Fibroblast of lung (primary cell): ENCODE measurements around the gene PLGLB2. TPM values are rescaled to one million over a fixed set of nuclear protein-coding genes. Genes with fewer than 3 reads are reported as not detected.
"Not testable (repeated sequence)": the region's sequence is repeated elsewhere in the genome, so short reads cannot be mapped to it uniquely, and the experiment has no call there.

Source experiments
- DNase-seq, 2 donors: peaks; one replicate each; pipeline versions ENCODE4 v3.0.0 to v3.0.0-alpha.2; 2010; ENCODE audit warnings: low read depth in 2 of 2
- H2AFZ ChIP-seq: 2 replicates; pipeline ENCODE4 v1.5.1; 2012; ENCODE audit warnings: low read length, control low read depth, inconsistent platforms
- H3K27ac ChIP-seq: 2 replicates; pipeline ENCODE4 v1.5.1; 2011; ENCODE audit warnings: low read length, control low read depth; ENCODE audit not compliant: insufficient read depth
- H3K27me3 ChIP-seq: 2 replicates; pipeline ENCODE4 v1.5.1; 2011; ENCODE audit warnings: mild to moderate bottlenecking, low read length; ENCODE audit not compliant: control insufficient read depth, insufficient read depth
- H3K36me3 ChIP-seq: 2 replicates; pipeline ENCODE4 v1.5.1; 2011; ENCODE audit warnings: low read length; ENCODE audit not compliant: control insufficient read depth, insufficient read depth
- H3K4me1 ChIP-seq: 2 replicates; pipeline ENCODE4 v1.5.1; 2011; ENCODE audit warnings: low read length; ENCODE audit not compliant: control insufficient read depth, insufficient read depth; ENCODE audit errors: extremely low read depth
- H3K4me2 ChIP-seq: 2 replicates; pipeline ENCODE4 v1.5.1; 2011; ENCODE audit warnings: low read length, control low read depth; ENCODE audit not compliant: insufficient read depth; ENCODE audit errors: extremely low read depth
- H3K4me3 ChIP-seq, 4 experiments: fragments of 200-600 bp in 1 of 4; sonication (generic) in 1 of 4; replicated peaks in 1 of 4; 2 replicates each; pipeline ENCODE4 v1.5.1; 2011 to 2016; ENCODE audit warnings: low read length in 4 of 4, low read depth in 3 of 4, mild to moderate bottlenecking in 3 of 4, control low read depth in 2 of 4, inconsistent platforms in 1 of 4, mixed read lengths in 1 of 4; ENCODE audit not compliant: insufficient read depth in 1 of 4; ENCODE audit errors: control extremely low read depth in 1 of 4
- H3K79me2 ChIP-seq: 2 replicates; pipeline ENCODE4 v1.5.1; 2012; ENCODE audit warnings: mild to moderate bottlenecking, low read length, inconsistent platforms; ENCODE audit not compliant: control insufficient read depth, insufficient read depth
- H3K9ac ChIP-seq: 2 replicates; pipeline ENCODE4 v1.5.1; 2011; ENCODE audit warnings: mild to moderate bottlenecking, low read length, control low read depth; ENCODE audit not compliant: insufficient read depth
- H3K9me3 ChIP-seq: 2 replicates; pipeline ENCODE4 v1.5.1; 2012; ENCODE audit warnings: low read depth, low read length; ENCODE audit not compliant: control insufficient read depth, insufficient read depth
- H4K20me1 ChIP-seq: 2 replicates; pipeline ENCODE4 v1.5.1; 2011; ENCODE audit warnings: low read length; ENCODE audit not compliant: control insufficient read depth, insufficient read depth; ENCODE audit errors: extremely low read depth
- polyA plus RNA-seq, 2 donors: library from polyadenylated mRNA; depleted of rRNA in 1 of 2; stranded (reverse) in 1 of 2; unstranded in 1 of 2; fragments of >200 nt; gene quantifications; 2 replicates each; pipeline ENCODE4 v1.2.1, GENCODE V29; 2011 to 2012; ENCODE audit warnings: missing spikeins in 1 of 2
- total RNA-seq: library from RNA; depleted of rRNA; stranded (reverse); fragments of >200 nt; gene quantifications from 2 replicates; pipeline ENCODE4 v1.2.1, GENCODE V29; 2014

The PLGLB2 gene
- total and polyA plus RNA-seq, 2 donors (not counting 1 experiment from before 2014, with no cell fraction given): 1.7 to 1.9 TPM

DNA sequence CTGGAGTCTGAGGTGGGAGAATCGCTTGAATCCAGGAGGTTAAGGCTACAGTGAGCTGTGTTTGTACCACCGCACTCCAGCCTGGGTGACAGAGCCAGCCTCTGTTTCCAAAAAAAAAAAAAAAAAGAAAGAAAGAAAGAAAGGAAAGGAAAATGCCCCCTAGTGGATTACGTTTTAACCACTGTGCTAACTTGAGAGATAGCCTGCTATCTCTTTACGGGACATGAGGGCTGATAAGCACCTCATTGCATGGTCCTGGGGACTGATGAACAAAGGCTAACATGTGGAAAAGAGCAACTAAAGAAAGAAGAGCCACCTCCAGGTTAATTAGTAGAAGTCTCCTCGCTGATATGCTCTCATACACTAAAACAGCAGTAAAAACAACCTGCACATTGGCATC is 4.2 kb upstream of the PLGLB2 start:
- H3K9ac ChIP-seq, H3K36me3 ChIP-seq, H3K27ac ChIP-seq, H2AFZ ChIP-seq, H3K79me2 ChIP-seq, DNase-seq, H3K27me3 ChIP-seq, H3K4me2 ChIP-seq, H3K9me3 ChIP-seq, H4K20me1 ChIP-seq, H3K4me1 ChIP-seq, H3K4me3 ChIP-seq: not testable (repeated sequence)

DNA sequence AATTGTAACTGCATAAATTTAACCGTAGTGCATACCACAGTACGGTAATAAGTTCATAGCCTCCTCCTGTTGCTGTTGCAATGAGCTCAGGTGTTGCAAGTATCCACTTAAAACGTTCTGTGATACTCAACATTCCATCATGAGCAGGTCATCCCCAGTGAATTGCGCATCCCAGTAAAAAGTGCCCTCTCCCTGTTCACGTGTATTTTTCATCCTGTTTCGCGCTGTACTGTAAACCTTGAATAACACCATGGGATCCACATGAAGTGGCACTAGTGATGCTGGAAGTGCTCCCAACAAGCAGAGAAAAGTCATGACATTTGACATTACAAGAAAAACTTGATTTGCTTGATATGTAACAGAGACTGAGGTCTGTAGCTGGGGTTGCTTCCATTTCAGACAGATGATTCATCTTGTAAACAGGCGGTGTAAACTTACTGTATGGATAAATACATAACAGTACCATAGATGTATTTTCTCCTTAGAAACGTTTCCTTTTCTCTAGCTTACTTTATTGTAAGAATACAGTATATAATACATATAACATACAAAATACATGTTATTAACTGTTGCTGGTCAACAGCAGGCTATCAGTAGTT is 2.4 kb upstream of the PLGLB2 start:
- H3K4me3 ChIP-seq: not testable (repeated sequence)

DNA sequence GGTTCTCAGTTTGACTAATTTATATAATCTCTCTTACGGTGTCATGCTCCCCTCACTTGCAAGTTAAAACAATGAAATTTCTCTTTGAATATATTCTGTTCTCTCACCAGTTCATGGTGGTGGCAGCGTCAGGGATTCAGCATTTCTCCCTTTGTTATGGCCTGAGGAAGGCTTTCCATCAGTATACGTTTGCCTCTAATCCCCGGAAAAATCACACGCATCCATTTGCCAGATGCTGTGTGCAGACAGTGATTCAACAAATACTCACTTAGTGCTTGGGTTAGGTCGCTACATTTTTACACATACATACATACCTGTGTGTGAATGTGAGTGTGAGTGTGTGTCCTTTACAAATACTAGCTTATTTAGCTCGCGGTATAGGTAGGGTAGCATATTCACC is 637 bp downstream of the PLGLB2 start:
- H3K4me2 ChIP-seq, H3K36me3 ChIP-seq, H3K9ac ChIP-seq, DNase-seq, H4K20me1 ChIP-seq, H2AFZ ChIP-seq, H3K27me3 ChIP-seq, H3K4me3 ChIP-seq, H3K4me1 ChIP-seq, H3K9me3 ChIP-seq, H3K79me2 ChIP-seq, H3K27ac ChIP-seq: not testable (repeated sequence)

More for the DNA sequence above, 2.4 kb upstream of the PLGLB2 start:
- H3K9ac ChIP-seq, H4K20me1 ChIP-seq, H3K27ac ChIP-seq, H2AFZ ChIP-seq, H3K79me2 ChIP-seq, H3K9me3 ChIP-seq, H3K4me2 ChIP-seq, DNase-seq, H3K27me3 ChIP-seq, H3K4me1 ChIP-seq, H3K36me3 ChIP-seq: not testable (repeated sequence)

DNA sequence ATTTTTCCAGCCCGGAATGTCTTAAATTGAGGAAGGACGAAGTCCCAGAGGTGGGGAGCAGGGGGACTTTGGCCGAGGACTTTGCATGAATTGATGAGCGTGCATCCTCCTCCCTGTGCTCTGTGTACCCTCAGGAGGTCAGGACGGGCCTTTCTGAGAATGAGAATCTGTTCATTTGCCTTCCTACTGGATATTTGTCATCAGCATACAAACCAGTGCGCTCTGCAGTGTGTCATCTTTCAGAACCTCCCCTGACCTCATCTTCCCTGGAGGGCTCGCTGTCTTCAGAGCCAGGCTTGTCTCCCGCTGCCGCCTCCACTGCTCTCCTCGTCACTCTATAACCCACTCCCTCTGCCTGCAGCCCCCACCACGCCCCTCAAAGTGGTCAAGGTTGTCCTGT is 2.7 kb downstream of the PLGLB2 start:
- H3K79me2 ChIP-seq, H3K9me3 ChIP-seq, H2AFZ ChIP-seq, H3K4me1 ChIP-seq, H3K27ac ChIP-seq, H4K20me1 ChIP-seq, H3K27me3 ChIP-seq, H3K4me2 ChIP-seq, H3K36me3 ChIP-seq, H3K9ac ChIP-seq, H3K4me3 ChIP-seq, DNase-seq: not testable (repeated sequence)

DNA sequence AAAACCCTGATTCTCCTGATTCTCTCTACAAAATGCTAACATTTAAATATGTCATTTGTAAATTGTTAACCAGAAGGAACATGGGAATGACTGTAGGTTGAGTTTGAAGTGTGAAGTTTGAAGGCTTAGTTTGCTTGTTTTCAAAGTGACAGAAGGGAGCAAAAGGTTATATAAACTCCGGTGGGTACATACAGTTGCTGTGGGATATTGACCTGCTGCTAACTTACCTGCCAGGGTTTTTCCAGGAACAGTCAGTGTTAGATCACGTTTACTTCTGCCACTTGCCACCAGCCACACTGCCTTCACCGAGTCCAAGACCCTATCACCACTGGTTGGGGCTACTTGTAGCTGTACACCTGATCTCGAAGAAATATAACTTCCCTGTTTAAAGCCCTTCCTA is 6.9 kb downstream of the PLGLB2 start:
- H2AFZ ChIP-seq, H3K36me3 ChIP-seq, H4K20me1 ChIP-seq, H3K9ac ChIP-seq, H3K27me3 ChIP-seq, H3K79me2 ChIP-seq, H3K4me2 ChIP-seq, H3K4me1 ChIP-seq, H3K27ac ChIP-seq, H3K4me3 ChIP-seq, DNase-seq, H3K9me3 ChIP-seq: not testable (repeated sequence)

Other genes starting within 250 kb of the PLGLB2 start
- gene RGPD2, start 77.7 kb downstream of the PLGLB2 start, total RNA-seq: 1.0 and 3.0 TPM in 2 replicates
- 0.41 and 0.82 TPM in 2 replicates for gene RGPD2, start 77.7 kb downstream of the PLGLB2 start, polyA plus RNA-seq